GM12878 (cell line): ENCODE measurements around the gene ZNF484. TPM values are rescaled to one million over a fixed set of nuclear protein-coding genes. Genes with fewer than 3 reads are reported as not detected.

Experiments
- BACH1 ChIP-seq: fragments of 450-650 bp; IDR thresholded peaks from 2 replicates; pipeline ENCODE4 v1.6.1; 2017; ENCODE audit warnings: mild to moderate bottlenecking, borderline replicate concordance
- BCL11A ChIP-seq: IDR thresholded peaks from 2 replicates; pipeline ENCODE4 v1.6.1; 2011; ENCODE audit warnings: low read depth, low read length
- BRCA1 ChIP-seq: IDR thresholded peaks from 2 replicates; pipeline ENCODE4 v1.6.1; 2011; ENCODE audit warnings: low read depth, low read length, improper control_type of control experiment
- CTCF ChIP-seq, 3 experiments: IDR thresholded peaks in 2 of 3; conservative IDR thresholded peaks in 1 of 3; 2 replicates each; pipeline ENCODE4 v1.5.1; 2011; ENCODE audit warnings: low read depth in 3 of 3, low read length in 3 of 3, mild to moderate bottlenecking in 3 of 3, control low read depth in 2 of 3, moderate library complexity in 2 of 3, inconsistent platforms in 1 of 3, mixed read lengths in 1 of 3; ENCODE audit not compliant: control insufficient read depth in 2 of 3, insufficient read depth in 1 of 3; ENCODE audit errors: extremely low read depth in 1 of 3
- HCFC1 ChIP-seq: fragments of 150-350 bp; IDR thresholded peaks from 2 replicates; pipeline ENCODE4 v1.6.1; 2014; ENCODE audit warnings: low read length
- JUNB ChIP-seq: IDR thresholded peaks from 2 replicates; pipeline ENCODE4 v1.6.1; 2016; ENCODE audit warnings: antibody characterized with exemption, mild to moderate bottlenecking
- LARP7 ChIP-seq: fragments of 450-650 bp; IDR thresholded peaks from 2 replicates; pipeline ENCODE4 v1.6.1; 2017; ENCODE audit warnings: mild to moderate bottlenecking
- MYC ChIP-seq: IDR thresholded peaks from 2 replicates; pipeline ENCODE4 v1.6.1; 2011; ENCODE audit warnings: mild to moderate bottlenecking, low read length, moderate library complexity, inconsistent platforms; ENCODE audit not compliant: insufficient read depth, insufficient replicate concordance, insufficient read length, severe bottlenecking
- NFYB ChIP-seq: IDR thresholded peaks from 2 replicates; pipeline ENCODE4 v1.6.1; 2011; ENCODE audit warnings: low read depth, mild to moderate bottlenecking, low read length, improper control_type of control experiment, moderate library complexity; ENCODE audit not compliant: insufficient read depth
- NR2C2 ChIP-seq: IDR thresholded peaks from 2 replicates; pipeline ENCODE4 v1.6.1; 2011; ENCODE audit warnings: borderline replicate concordance, low read depth; ENCODE audit not compliant: control insufficient read depth, insufficient read length
- PKNOX1 ChIP-seq: fragments of 450-650 bp; IDR thresholded peaks from 2 replicates; pipeline ENCODE4 v1.6.1; 2016; ENCODE audit warnings: mild to moderate bottlenecking
- PML ChIP-seq: IDR thresholded peaks from 2 replicates; pipeline ENCODE4 v1.6.1; 2012; ENCODE audit warnings: low read length, inconsistent platforms
- RAD51 ChIP-seq: fragments of 450-650 bp; IDR thresholded peaks from 2 replicates; pipeline ENCODE4 v1.6.1; 2016; ENCODE audit warnings: moderate library complexity, mild to moderate bottlenecking, inconsistent platforms
- RB1 ChIP-seq: fragments of 450-650 bp; formaldehyde crosslinking; IDR thresholded peaks from 2 replicates; pipeline ENCODE4 v1.6.1; 2017; ENCODE audit warnings: mild to moderate bottlenecking, borderline replicate concordance
- SMC3 ChIP-seq: IDR thresholded peaks from 2 replicates; pipeline ENCODE4 v1.6.1; 2011; ENCODE audit warnings: low read length, improper control_type of control experiment, borderline replicate concordance
- SUZ12 ChIP-seq: fragments of 200-600 bp; sonication (generic); IDR thresholded peaks from one replicate; pipeline ENCODE4 v1.6.1; 2018; ENCODE audit warnings: antibody characterized with exemption, mild to moderate bottlenecking; ENCODE audit not compliant: unreplicated experiment
- USF2 ChIP-seq: IDR thresholded peaks from 2 replicates; pipeline ENCODE4 v1.6.1; 2011; ENCODE audit warnings: low read depth, low read length, improper control_type of control experiment, borderline replicate concordance
- ZBED1 ChIP-seq: IDR thresholded peaks from 2 replicates; pipeline ENCODE4 v1.6.1; 2016; ENCODE audit warnings: borderline replicate concordance
- ZBTB11 ChIP-seq: fragments of 450-650 bp; formaldehyde crosslinking; IDR thresholded peaks from 2 replicates; pipeline ENCODE4 v1.5.0; 2022; ENCODE audit warnings: mild to moderate bottlenecking, missing genetic modification characterization
- ZNF217 ChIP-seq: fragments of 450-650 bp; IDR thresholded peaks from 2 replicates; pipeline ENCODE4 v1.6.1; 2017; ENCODE audit warnings: antibody characterized with exemption, mild to moderate bottlenecking
- ZNF24 ChIP-seq: fragments of 450-650 bp; IDR thresholded peaks from 2 replicates; pipeline ENCODE4 v1.6.1; 2017; ENCODE audit warnings: antibody characterized with exemption, mild to moderate bottlenecking
- ZZZ3 ChIP-seq: IDR thresholded peaks from 2 replicates; pipeline ENCODE4 v1.6.1; 2011; ENCODE audit warnings: low read depth; ENCODE audit not compliant: control insufficient read depth, insufficient read length
- polyA plus RNA-seq, 11 experiments: library from polyadenylated mRNA; depleted of rRNA in 4 of 11; unstranded in 6 of 11; stranded (reverse) in 5 of 11; fragments of >200 nt; fragmentation: Nextera tagmentation in 4 of 11; fragmentation: Illumina TruSeq in 1 of 11; extraction: Ambion mirVana in 4 of 11; extraction: Trizol in 1 of 11; gene quantifications; 1 replicate in 1 of 11; 2 replicates in 10 of 11; pipeline versions ENCODE4 v1.2.1 to v1.2.3, GENCODE V29; 2011 to 2016; ENCODE audit warnings: inconsistent platforms in 2 of 11, missing spikeins in 2 of 11, low read depth in 1 of 11
- total RNA-seq, 4 experiments: library from RNA; depleted of rRNA in 3 of 4; stranded (reverse); fragments of >200 nt in 3 of 4; fragmentation: Illumina TruSeq in 1 of 4; extraction: Trizol in 1 of 4; gene quantifications; 2 replicates each; pipeline versions ENCODE4 v1.2.1 to v1.2.3, GENCODE V29; 2013 to 2021

The ZNF484 gene
- total and polyA plus RNA-seq, 10 of the 15 experiments (the other 5 are each of a cell fraction or from before 2014, with no cell fraction given) = 0.95 to 7.8 (median 3.3) TPM

- TF ChIP-seq ZBTB11 (CRISPR knock-in tag) (no peak), USF2 (no peak), BCL11A (no peak), RAD51 (no peak), NFYB (no peak), MYC (no peak), LARP7 (no peak), PKNOX1 (no peak), SUZ12 (peak; percentile 94), HCFC1 (no peak), RB1 (no peak), ZNF24 (no peak), JUNB (no peak), ZNF217 (peak; percentile 60; the same call in 1 of the 2 replicates), SMC3 (no peak), BRCA1 (no peak), CTCF (IDR thresholded peaks at IDR 0.05 in 2 of 3, conservative IDR thresholded peaks at IDR 0.05 in 1 of 3; ENCODE audit: control insufficient read depth in 2 of 3, extremely low read depth in 1 of 3, insufficient read depth in 1 of 3, low read depth in 3 of 3, low read length in 3 of 3) (peak in 2 of 3 experiments; percentile 12 to 19; a peak in 2 of 6 replicates), BACH1 (no peak), NR2C2 (no peak), PML (no peak), ZZZ3 (no peak), ZBED1 (no peak)
Measured at GRCh38 chr9:92808726-92809451, 68.9 kb downstream of the ZNF484 start (continued).
